Measurements from ENCODE around the gene FMNL2. TPM values are rescaled to one million over a fixed set of nuclear protein-coding genes. Genes with fewer than 3 reads are reported as not detected.
A peak's percentile ranks its signal among the peaks of the same experiment; 100 is the strongest.

FMNL2 gene
- total RNA-seq, 1 donor from 2014 or later = 5.5 TPM

DNA sequence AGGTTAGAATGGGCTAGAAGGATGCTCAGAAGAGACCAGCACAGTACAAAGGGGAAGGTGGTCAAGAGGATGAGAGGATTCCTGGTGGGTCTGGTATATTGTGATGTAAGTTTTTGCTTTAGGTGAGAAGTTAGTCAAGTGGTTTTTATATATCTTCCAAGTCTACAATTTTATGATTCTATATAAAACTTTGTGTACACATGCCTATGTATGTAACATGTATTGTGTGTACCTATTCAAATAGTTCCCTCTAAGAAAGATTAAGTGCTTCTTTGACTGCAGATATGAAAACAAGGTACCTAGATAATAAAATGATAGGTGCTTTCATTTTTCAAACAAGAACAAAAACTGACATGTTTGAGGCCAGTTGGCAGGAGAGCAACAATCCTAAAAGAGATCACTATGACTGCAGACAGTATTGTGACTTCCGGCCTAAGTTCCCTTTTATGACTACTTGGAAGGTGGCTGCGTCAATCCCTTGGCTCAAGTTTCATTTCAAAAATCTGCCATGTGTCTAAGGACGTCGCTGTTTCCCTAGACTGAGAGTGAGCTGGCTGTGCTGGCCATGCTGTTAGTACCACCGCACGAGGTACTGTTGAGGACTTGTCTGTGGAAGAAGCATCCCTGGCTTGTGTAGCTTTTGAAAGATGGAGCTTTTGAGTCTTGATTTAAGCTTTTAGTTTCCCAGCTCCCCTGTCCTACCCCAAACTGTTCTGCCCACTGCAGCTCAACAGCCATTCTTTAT lies 259.2 kb downstream of the FMNL2 start:
- no peak for DNase-seq
- Histone ChIP-seq H3K4me1 (no peaks in the 10 kb centered on the region), H3K4me3 (no peak overlapping the region), H3K27ac (replicated peaks) (peak overlapping the region; percentile 45), H3K27me3 (ENCODE audit: low read depth) (no peaks in the 10 kb centered on the region), H3K9me3 (replicated peaks) (no peaks in the 10 kb centered on the region), H3K36me3 (no peaks in the 10 kb centered on the region)
- no peak for TF ChIP-seq CTCF (IDR thresholded peaks at IDR 0.05; ENCODE audit: borderline replicate concordance)
- intact Hi-C loops (cut with micrococcal nuclease) = no loop called here

DNA sequence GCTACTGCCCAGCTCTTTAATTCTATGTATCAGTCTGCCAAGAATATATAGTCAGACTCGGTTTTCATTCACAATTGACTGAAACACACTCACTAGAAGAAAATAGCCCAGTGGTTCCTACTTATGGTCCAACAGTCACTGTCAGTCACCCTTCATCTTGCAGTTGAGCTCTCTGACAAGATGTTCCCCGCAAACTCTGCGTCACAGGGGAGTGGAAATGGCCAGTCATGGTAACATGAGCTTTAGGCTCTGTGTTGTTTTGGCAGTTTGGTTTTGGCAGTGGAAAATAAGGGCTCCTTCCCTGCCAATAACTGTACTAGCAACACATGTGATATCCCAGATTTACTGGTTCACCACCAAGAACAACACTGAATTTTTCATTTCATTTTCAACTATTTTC lies 259.8 kb downstream of the FMNL2 start:
- H3K4me3 ChIP-seq = no peak overlapping the region
- H3K27ac ChIP-seq (replicated peaks) = peak overlapping the region; percentile 45
- intact Hi-C loops (cut with micrococcal nuclease) = no loop called here
- DNase-seq = no peak
- H3K27me3 ChIP-seq (ENCODE audit: low read depth) = no peaks in the 10 kb centered on the region
- H3K4me1 ChIP-seq = no peaks in the 10 kb centered on the region
- H3K36me3 ChIP-seq = no peaks in the 10 kb centered on the region
- no peaks in the 10 kb centered on the region for H3K9me3 ChIP-seq (replicated peaks)
- no peak for TF ChIP-seq CTCF (IDR thresholded peaks at IDR 0.05; ENCODE audit: borderline replicate concordance)

GRCh38 chr2:152598975-152599759 lies 264.2 kb downstream of the FMNL2 start:
- no peak overlapping the region for H3K27ac ChIP-seq (replicated peaks)
- DNase-seq = no peak
- H3K9me3 ChIP-seq (replicated peaks) = no peaks in the 10 kb centered on the region
- no peak overlapping the region for H3K4me3 ChIP-seq
- peaks cover 8% of the 10 kb centered on the region for H3K4me1 ChIP-seq
- TF ChIP-seq CTCF (IDR thresholded peaks at IDR 0.05; ENCODE audit: borderline replicate concordance) = no peak
- no peaks in the 10 kb centered on the region for H3K27me3 ChIP-seq (ENCODE audit: low read depth)
- intact Hi-C loops (cut with micrococcal nuclease) = no loop called here
- no peaks in the 10 kb centered on the region for H3K36me3 ChIP-seq

DNA sequence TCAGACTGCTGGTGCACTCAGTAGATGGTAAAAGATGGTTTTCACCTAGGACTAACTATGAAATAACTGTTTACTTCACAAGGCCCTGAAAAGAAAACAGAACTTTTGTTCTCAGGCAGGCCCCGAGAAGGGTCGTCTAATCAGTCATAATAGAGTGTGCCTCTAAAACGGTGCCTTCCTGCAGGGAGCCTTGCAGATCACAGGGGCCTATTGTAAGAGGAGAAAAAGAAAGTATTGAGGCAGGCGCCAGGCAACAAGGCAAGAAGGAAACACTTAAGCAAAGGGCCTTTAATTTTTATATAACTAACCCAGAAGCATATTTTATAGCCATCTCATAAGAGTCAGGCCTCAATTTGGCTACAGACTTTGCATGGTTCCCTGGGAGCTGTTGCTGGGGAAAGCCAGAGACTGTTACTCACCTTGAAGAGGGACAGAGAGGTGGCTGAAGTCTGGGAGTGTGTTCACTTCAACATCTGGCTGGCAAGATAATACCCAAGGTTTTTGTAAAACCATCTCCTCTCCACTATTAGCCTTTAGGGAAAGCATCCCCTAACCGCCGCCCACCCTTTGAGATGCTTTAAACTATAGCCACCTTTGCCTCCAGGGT lies 265.2 kb downstream of the FMNL2 start:
- Histone ChIP-seq H3K27me3 (ENCODE audit: low read depth) (no peaks in the 10 kb centered on the region), H3K9me3 (replicated peaks) (no peaks in the 10 kb centered on the region), H3K36me3 (no peaks in the 10 kb centered on the region), H3K4me3 (no peak overlapping the region), H3K4me1 (peaks cover 8% of the 10 kb centered on the region), H3K27ac (replicated peaks) (no peak overlapping the region)
- DNase-seq = no peak
- intact Hi-C loops (cut with micrococcal nuclease) = no loop called here
- no peak for TF ChIP-seq CTCF (IDR thresholded peaks at IDR 0.05; ENCODE audit: borderline replicate concordance)

GRCh38 chr2:152600697-152601096 lies 265.7 kb downstream of the FMNL2 start:
- no peak for DNase-seq
- no peaks in the 10 kb centered on the region for H3K27me3 ChIP-seq (ENCODE audit: low read depth)
- no peak overlapping the region for H3K27ac ChIP-seq (replicated peaks)
- intact Hi-C loops (cut with micrococcal nuclease) = no loop called here
- H3K36me3 ChIP-seq = no peaks in the 10 kb centered on the region
- TF ChIP-seq CTCF (IDR thresholded peaks at IDR 0.05; ENCODE audit: borderline replicate concordance) = no peak
- H3K4me1 ChIP-seq = peaks cover 8% of the 10 kb centered on the region
- no peak overlapping the region for H3K4me3 ChIP-seq
- H3K9me3 ChIP-seq (replicated peaks) = no peaks in the 10 kb centered on the region
